Esophagus (tissue), 2 donors: ENCODE results near the gene ZNF287. TPM values are rescaled to one million over a fixed set of nuclear protein-coding genes. Genes with fewer than 3 reads are reported as not detected.

ENCODE experiments used
- H3K27ac ChIP-seq, 2 donors: one replicate each; pipeline ENCODE4 v1.5.1; 2013; ENCODE audit warnings: low read depth in 2 of 2, mild to moderate bottlenecking in 2 of 2, inconsistent platforms in 1 of 2, low read length in 1 of 2, moderate library complexity in 1 of 2
- H3K27me3 ChIP-seq, 2 donors: one replicate each; pipeline ENCODE4 v1.6.1; 2013; ENCODE audit warnings: low read length in 2 of 2, control low read depth in 1 of 2, mild to moderate bottlenecking in 1 of 2; ENCODE audit not compliant: insufficient read depth in 2 of 2, control insufficient read depth in 1 of 2
- H3K36me3 ChIP-seq, 2 donors: one replicate each; pipeline ENCODE4 v1.6.1; 2013; ENCODE audit warnings: low read length in 1 of 2; ENCODE audit not compliant: control insufficient read depth in 2 of 2, insufficient read depth in 2 of 2
- H3K4me1 ChIP-seq, 2 donors: one replicate each; pipeline ENCODE4 v1.6.1; 2013; ENCODE audit warnings: low read length in 1 of 2; ENCODE audit not compliant: control insufficient read depth in 2 of 2, insufficient read depth in 2 of 2
- H3K4me3 ChIP-seq, 2 donors: one replicate each; pipeline ENCODE4 v1.5.1; 2013; ENCODE audit warnings: low read length in 2 of 2, mild to moderate bottlenecking in 2 of 2, low read depth in 1 of 2, moderate library complexity in 1 of 2
- H3K9me3 ChIP-seq, 2 donors: one replicate each; pipeline ENCODE4 v1.6.1; 2013; ENCODE audit warnings: mild to moderate bottlenecking in 2 of 2, low read depth in 1 of 2, low read length in 1 of 2, moderate library complexity in 1 of 2; ENCODE audit not compliant: control insufficient read depth in 2 of 2, insufficient read depth in 1 of 2
- WGBS, 2 donors: extraction: QIAGEN DNeasy Blood & Tissue Kit; methylation state at CpG; one replicate each; pipeline ENCODE4 v1.1.7; 2013; 5-methylcytosine and 5-hydroxymethylcytosine counted together
- polyA plus RNA-seq, 2 donors: library from polyadenylated mRNA; stranded (reverse); fragments of 200-250 nt; gene quantifications; one replicate each; pipeline ENCODE4 v1.2.3, GENCODE V29; 2013
- donor health status: healthy with polysubstance abuse.
- donor health status: Bipolar disorder and iron deficiency.

The ZNF287 gene
- polyA plus RNA-seq, 2 donors, result 2.5 to 3.3 TPM

- peaks cover 0 to 2% of the 10 kb centered on the region in 2 donors for H3K27me3 ChIP-seq
Observed at GRCh38 chr17:16519021-16519420, 50.0 kb downstream of the ZNF287 start.

GRCh38 chr17:16517477-16517876 is 51.5 kb downstream of the ZNF287 start:
- 80 to 87% methylated on average over 7 of the region's 7 CpGs for WGBS, 2 donors
- no peaks in the 10 kb centered on the region for H3K4me1 ChIP-seq

More at GRCh38 chr17:16519021-16519420, 50.0 kb downstream of the ZNF287 start:
- H3K27ac ChIP-seq, result no peak overlapping the region
- H3K4me1 ChIP-seq, result no peaks in the 10 kb centered on the region
- H3K9me3 ChIP-seq, result peaks cover 0 to 1% of the 10 kb centered on the region in 2 donors
- no peak overlapping the region for H3K4me3 ChIP-seq
- H3K36me3 ChIP-seq, result no peaks in the 10 kb centered on the region

DNA sequence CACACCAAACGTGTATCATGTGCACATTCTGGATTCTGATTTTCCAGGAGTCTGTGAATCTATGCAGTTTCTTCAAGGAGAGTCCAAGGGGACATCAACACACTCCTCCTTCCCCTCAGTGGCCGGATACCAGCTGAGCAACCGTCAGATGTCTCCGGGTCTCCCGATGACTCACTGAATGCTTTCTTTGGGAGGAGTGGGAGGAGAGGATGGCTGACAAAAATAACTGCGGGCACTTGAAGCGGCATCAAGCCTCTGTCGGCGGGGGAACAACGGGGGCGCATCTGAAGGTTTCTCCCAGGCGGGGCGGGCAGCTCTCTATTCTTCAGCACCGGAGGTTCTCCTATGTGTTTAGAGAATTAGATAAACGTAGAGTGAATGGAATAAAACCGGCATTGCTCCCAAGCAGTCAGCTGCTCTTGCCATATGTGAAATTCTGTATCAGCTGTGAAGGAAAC is 52.4 kb downstream of the ZNF287 start:
- no peak overlapping the region for H3K27ac ChIP-seq
- H3K4me1 ChIP-seq, result no peaks in the 10 kb centered on the region
- no peaks in the 10 kb centered on the region for H3K36me3 ChIP-seq
- peaks cover 0 to 3% of the 10 kb centered on the region in 2 donors for H3K9me3 ChIP-seq
- peaks cover 0 to 2% of the 10 kb centered on the region in 2 donors for H3K27me3 ChIP-seq
- 11 to 14% methylated on average over 16 of the region's 16 CpGs for WGBS, 2 donors
- H3K4me3 ChIP-seq, result no peak overlapping the region

More at GRCh38 chr17:16517477-16517876, 51.5 kb downstream of the ZNF287 start:
- Histone ChIP-seq H3K9me3 (peaks cover 0 to 3% of the 10 kb centered on the region in 2 donors), H3K27me3 (peaks cover 0 to 2% of the 10 kb centered on the region in 2 donors), H3K4me3 (no peak overlapping the region), H3K36me3 (no peaks in the 10 kb centered on the region), H3K27ac (no peak overlapping the region)

- peaks cover 0 to 2% of the 10 kb centered on the region in 2 donors for H3K27me3 ChIP-seq
Observed at GRCh38 chr17:16515933-16516332, 53.1 kb downstream of the ZNF287 start.

DNA sequence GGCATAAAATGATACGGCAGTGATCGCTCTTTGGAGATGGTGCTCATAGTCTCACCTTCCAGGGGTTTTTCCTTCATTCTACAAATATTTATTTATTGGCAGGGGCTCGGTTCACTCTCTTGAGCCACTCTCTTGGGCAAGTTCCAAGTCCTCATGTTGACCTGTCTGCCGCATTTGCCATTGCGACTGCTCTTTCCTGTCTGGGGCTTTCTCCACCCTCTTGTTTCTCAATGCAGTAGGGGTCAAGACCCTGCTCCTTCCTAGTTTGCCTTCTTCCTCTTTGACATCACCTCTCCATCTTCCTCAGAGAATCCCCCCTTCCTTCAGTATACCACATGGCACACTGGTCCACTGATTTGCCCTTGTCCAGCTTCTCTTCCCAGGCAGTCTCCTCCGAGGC is 55.1 kb downstream of the ZNF287 start:
- no peak overlapping the region for H3K4me3 ChIP-seq
- no peaks in the 10 kb centered on the region for H3K4me1 ChIP-seq
- H3K27me3 ChIP-seq, result peaks cover 0 to 2% of the 10 kb centered on the region in 2 donors
- no peaks in the 10 kb centered on the region for H3K36me3 ChIP-seq
- peaks cover 0 to 3% of the 10 kb centered on the region in 2 donors for H3K9me3 ChIP-seq
- H3K27ac ChIP-seq, result no peak overlapping the region
- 81 to 82% methylated on average over 6 of the region's 6 CpGs for WGBS, 2 donors

More at GRCh38 chr17:16515933-16516332, 53.1 kb downstream of the ZNF287 start:
- no peak overlapping the region for H3K27ac ChIP-seq
- no peak overlapping the region for H3K4me3 ChIP-seq
- WGBS, 2 donors, result 85 to 90% methylated on average over 4 of the region's 4 CpGs
- H3K36me3 ChIP-seq, result no peaks in the 10 kb centered on the region
- no peaks in the 10 kb centered on the region for H3K4me1 ChIP-seq
- H3K9me3 ChIP-seq, result peaks cover 0 to 3% of the 10 kb centered on the region in 2 donors

GRCh38 chr17:16512011-16512410 is 57.0 kb downstream of the ZNF287 start:
- Histone ChIP-seq H3K4me3 (no peak overlapping the region), H3K27ac (no peak overlapping the region), H3K27me3 (peaks cover 0 to 2% of the 10 kb centered on the region in 2 donors), H3K36me3 (no peaks in the 10 kb centered on the region), H3K4me1 (peaks cover 0 to 3% of the 10 kb centered on the region in 2 donors), H3K9me3 (peaks cover 0 to 3% of the 10 kb centered on the region in 2 donors)
- WGBS, 2 donors, result 53 to 66% methylated on average over 4 of the region's 4 CpGs

DNA sequence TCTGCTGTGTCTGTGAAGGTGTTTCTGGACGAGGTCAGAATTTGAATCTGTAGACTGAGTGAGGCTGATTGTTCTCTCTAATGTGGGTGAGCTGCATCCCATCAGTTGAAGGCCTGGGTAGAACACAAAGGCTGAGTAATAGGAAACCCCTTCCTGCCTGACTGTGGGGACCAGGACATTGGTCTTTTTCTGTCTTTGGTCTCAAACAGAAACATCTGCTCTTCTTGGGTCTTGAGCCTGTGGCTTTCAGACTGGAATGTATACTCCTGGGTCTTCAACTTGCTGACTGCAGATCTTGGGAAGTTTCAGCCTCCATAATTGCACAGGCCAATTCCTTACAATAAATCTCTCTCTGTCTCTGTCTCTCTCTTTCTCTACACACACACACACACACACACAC is 57.4 kb downstream of the ZNF287 start:
- Histone ChIP-seq H3K27me3 (peaks cover 0 to 2% of the 10 kb centered on the region in 2 donors), H3K36me3 (no peaks in the 10 kb centered on the region), H3K9me3 (peaks cover 0 to 3% of the 10 kb centered on the region in 2 donors), H3K27ac (no peak overlapping the region), H3K4me3 (no peak overlapping the region), H3K4me1 (peaks cover 0 to 3% of the 10 kb centered on the region in 2 donors)
- WGBS, 2 donors, result 75 to 77% methylated on average over 1 of the region's 1 CpG

DNA sequence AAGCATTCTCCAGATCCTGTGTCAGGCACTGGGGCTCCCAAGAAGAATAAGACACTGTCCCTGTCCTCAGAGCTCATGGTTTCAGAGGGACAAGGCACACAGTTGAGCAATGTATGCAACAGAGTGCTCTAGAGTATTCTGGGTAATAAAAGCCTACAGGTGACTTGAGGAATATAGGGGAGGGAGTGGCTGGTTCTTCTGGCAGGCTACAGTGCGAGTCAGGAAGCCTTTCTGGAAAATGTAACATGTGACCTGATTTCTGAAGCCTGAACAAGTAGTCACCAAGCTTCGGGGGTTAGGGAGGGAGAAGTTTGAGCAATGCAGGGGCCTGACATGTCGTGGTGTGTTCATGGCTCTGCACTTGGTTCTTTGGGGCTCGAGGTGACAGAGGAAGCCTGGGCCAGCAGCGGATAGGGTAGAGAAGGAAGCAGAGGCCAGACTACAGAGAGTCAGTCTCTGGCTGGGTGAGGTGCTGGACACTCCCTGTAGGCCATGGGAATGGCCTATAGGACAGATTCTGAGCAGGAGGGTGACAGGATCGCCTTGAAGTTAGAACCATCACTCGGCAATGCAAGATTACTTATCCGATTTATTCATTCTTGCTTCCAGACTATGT is 61.0 kb downstream of the ZNF287 start:
- Histone ChIP-seq H3K27ac (no peak overlapping the region), H3K4me3 (no peak overlapping the region), H3K27me3 (no peaks in the 10 kb centered on the region), H3K36me3 (no peaks in the 10 kb centered on the region), H3K4me1 (peaks cover 0 to 3% of the 10 kb centered on the region in 2 donors), H3K9me3 (no peaks in the 10 kb centered on the region)
- WGBS, 2 donors, result 69% methylated on average over 8 of the region's 8 CpGs

DNA sequence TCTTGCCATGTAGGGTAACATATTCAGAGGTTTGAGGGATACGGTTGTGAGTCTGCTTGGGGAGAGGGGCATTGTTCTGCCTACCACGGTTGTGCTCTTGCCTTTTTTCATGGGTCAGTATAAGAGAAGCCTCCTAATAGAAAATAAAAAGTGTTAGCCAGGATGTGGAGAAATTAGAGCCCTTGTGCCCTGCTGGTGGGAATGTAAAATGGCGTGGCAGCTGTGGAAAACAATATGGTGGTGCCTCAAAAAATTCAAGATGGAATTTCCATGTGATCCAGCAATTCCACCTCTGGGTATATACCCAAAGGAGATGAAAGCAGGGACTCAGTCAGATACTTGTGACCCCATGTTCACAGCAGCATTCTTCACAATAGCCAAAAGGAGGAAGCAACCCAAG is 62.8 kb downstream of the ZNF287 start:
- Histone ChIP-seq H3K9me3 (no peaks in the 10 kb centered on the region), H3K4me3 (no peak overlapping the region), H3K4me1 (peaks cover 0 to 3% of the 10 kb centered on the region in 2 donors), H3K27ac (no peak overlapping the region), H3K27me3 (no peaks in the 10 kb centered on the region), H3K36me3 (no peaks in the 10 kb centered on the region)
- WGBS, 2 donors, result 93% methylated on average over 3 of the region's 3 CpGs

DNA sequence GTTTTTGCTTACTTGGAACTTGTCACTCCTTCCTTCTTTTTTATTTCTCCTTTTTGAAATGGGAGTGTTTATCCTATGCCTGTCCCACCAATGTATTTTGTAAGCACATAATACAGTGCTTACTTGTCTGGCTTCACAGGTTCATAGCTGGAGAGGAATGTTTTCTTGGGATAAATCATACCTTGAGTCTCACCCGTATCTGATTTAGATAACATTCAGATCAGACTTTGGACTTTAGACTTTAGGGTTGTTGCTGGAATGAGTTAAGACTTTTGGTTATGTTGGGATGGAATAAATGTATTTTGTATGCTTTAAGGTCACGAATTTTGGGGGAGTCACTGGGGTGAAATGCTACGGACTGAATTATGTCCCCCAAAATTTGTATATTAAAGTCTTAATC is 64.0 kb downstream of the ZNF287 start:
- WGBS, 2 donors, result 70 to 90% methylated on average over 3 of the region's 3 CpGs
- H3K27me3 ChIP-seq, result no peaks in the 10 kb centered on the region
- no peaks in the 10 kb centered on the region for H3K36me3 ChIP-seq
- no peak overlapping the region for H3K4me3 ChIP-seq
- peaks cover 0 to 3% of the 10 kb centered on the region in 2 donors for H3K4me1 ChIP-seq
- H3K9me3 ChIP-seq, result no peaks in the 10 kb centered on the region
- H3K27ac ChIP-seq, result no peak overlapping the region
